IMR-90 (cell line): ENCODE measurements around the gene NXPH1. TPM values are rescaled to one million over a fixed set of nuclear protein-coding genes. Genes with fewer than 3 reads are reported as not detected.

Source experiments
- ATAC-seq: fragments of 200-7000 bp; cut with Tn5 transposase; 2 replicates; pipeline ENCODE4 v1.9.1; 2020; ENCODE audit warnings: low read depth, mild to moderate bottlenecking, moderate library complexity
- BruUV-seq: library from RNA; stranded (reverse); fragments of 400-500 nt; replicated peaks from 2 replicates; lab custom pipeline; 2021; lab: Mats Ljungman, UMichigan
- CTCF ChIA-PET: fragments of 300-600 bp; formaldehyde crosslinking; extraction: SDS; loops from one replicate; lab custom pipeline; 2021; ENCODE audit warnings: antibody characterized with exemption; lab: Yijun Ruan, JAX
- POLR2A ChIA-PET: fragments of 300-600 bp; sonication (Branson Sonifier 250); formaldehyde crosslinking; loops from one replicate; lab custom pipeline; 2022; ENCODE audit warnings: antibody characterized with exemption; ENCODE audit not compliant: unreplicated experiment; lab: Charles Lee
- DNase-seq: peaks from one replicate; pipeline ENCODE4 v3.0.0; 2013
- H2AFZ ChIP-seq: replicated peaks from 2 replicates; pipeline ENCODE3; 2013; ENCODE audit warnings: low read length, mild to moderate bottlenecking; ENCODE audit not compliant: poor library complexity
- H2AK5ac ChIP-seq: 2 replicates; pipeline ENCODE4 v1.6.1; 2013; ENCODE audit warnings: low read depth, low read length, inconsistent platforms
- H2AK9ac ChIP-seq: replicated peaks from 2 replicates; pipeline ENCODE3; 2013; ENCODE audit warnings: mild to moderate bottlenecking, low read depth, low read length, moderate library complexity; ENCODE audit not compliant: poor library complexity
- H2BK120ac ChIP-seq: 2 replicates; pipeline ENCODE4 v1.6.1; 2013; ENCODE audit warnings: low read depth, low read length, inconsistent platforms
- H2BK15ac ChIP-seq: 3 replicates; pipeline ENCODE4 v1.6.1; 2013; ENCODE audit warnings: low read depth, low read length, inconsistent platforms
- H2BK20ac ChIP-seq: 2 replicates; pipeline ENCODE4 v1.6.1; 2013; ENCODE audit warnings: low read depth, mild to moderate bottlenecking, inconsistent platforms, low read length, moderate library complexity
- H2BK5ac ChIP-seq: 2 replicates; pipeline ENCODE4 v1.6.1; 2013; ENCODE audit warnings: mild to moderate bottlenecking, low read depth, low read length, inconsistent platforms; ENCODE audit not compliant: poor library complexity, severe bottlenecking
- H3K14ac ChIP-seq: replicated peaks from 2 replicates; pipeline ENCODE4 v1.6.1; 2013; ENCODE audit warnings: low read depth, low read length, inconsistent platforms
- H3K18ac ChIP-seq: 2 replicates; pipeline ENCODE4 v1.6.1; 2013; ENCODE audit warnings: low read depth, low read length, control low read depth
- H3K23ac ChIP-seq: 2 replicates; pipeline ENCODE4 v1.6.1; 2013; ENCODE audit warnings: low read depth, low read length, inconsistent platforms
- H3K27ac ChIP-seq: 2 replicates; pipeline ENCODE4 v1.5.1; 2013; ENCODE audit warnings: mild to moderate bottlenecking, control low read depth, low read length; ENCODE audit not compliant: insufficient read depth
- H3K27me3 ChIP-seq: 2 replicates; pipeline ENCODE4 v1.6.1; 2013; ENCODE audit warnings: low read length; ENCODE audit not compliant: control insufficient read depth, insufficient read depth
- H3K36me3 ChIP-seq: 2 replicates; pipeline ENCODE4 v1.6.1; 2013; ENCODE audit warnings: low read length, mixed read lengths; ENCODE audit not compliant: control insufficient read depth, insufficient read depth
- H3K4ac ChIP-seq: 2 replicates; pipeline ENCODE4 v1.6.1; 2013; ENCODE audit warnings: low read depth, low read length, inconsistent platforms
- H3K4me1 ChIP-seq: 2 replicates; pipeline ENCODE4 v1.6.1; 2013; ENCODE audit warnings: low read length, mixed read lengths; ENCODE audit not compliant: control insufficient read depth, insufficient read depth
- H3K4me2 ChIP-seq: 2 replicates; pipeline ENCODE4 v1.6.1; 2013; ENCODE audit warnings: low read depth, mild to moderate bottlenecking, control low read depth, low read length, moderate library complexity
- H3K4me3 ChIP-seq: 2 replicates; pipeline ENCODE4 v1.5.1; 2013; ENCODE audit warnings: low read depth, mild to moderate bottlenecking, control low read depth, low read length, moderate library complexity; ENCODE audit not compliant: insufficient read depth
- H3K56ac ChIP-seq: 2 replicates; pipeline ENCODE4 v1.6.1; 2013; ENCODE audit warnings: low read length, inconsistent platforms; ENCODE audit not compliant: insufficient read depth; ENCODE audit errors: extremely low read depth
- H3K79me1 ChIP-seq, 2 experiments: 2 replicates each; pipeline ENCODE4 v1.6.1; 2013; ENCODE audit warnings: low read length in 2 of 2, inconsistent platforms in 1 of 2, low read depth in 1 of 2
- H3K9ac ChIP-seq: 2 replicates; pipeline ENCODE4 v1.6.1; 2013; ENCODE audit warnings: low read depth, low read length, control low read depth
- H3K9me1 ChIP-seq: 2 replicates; pipeline ENCODE4 v1.6.1; 2013; ENCODE audit warnings: low read length, inconsistent platforms; ENCODE audit not compliant: insufficient read depth
- H3K9me3 ChIP-seq: 2 replicates; pipeline ENCODE4 v1.6.1; 2013; ENCODE audit warnings: low read length; ENCODE audit not compliant: control insufficient read depth, insufficient read depth
- H4K20me1 ChIP-seq: 2 replicates; pipeline ENCODE4 v1.6.1; 2013; ENCODE audit warnings: low read length, inconsistent platforms; ENCODE audit not compliant: insufficient read depth
- H4K5ac ChIP-seq: 2 replicates; pipeline ENCODE4 v1.6.1; 2013; ENCODE audit warnings: mild to moderate bottlenecking, low read depth, low read length, control low read depth
- H4K8ac ChIP-seq, 2 experiments: 2 replicates each; pipeline ENCODE4 v1.6.1; 2013; ENCODE audit warnings: low read depth in 2 of 2, low read length in 2 of 2, control low read depth in 1 of 2, inconsistent platforms in 1 of 2
- H4K91ac ChIP-seq: 2 replicates; pipeline ENCODE4 v1.6.1; 2013; ENCODE audit warnings: low read depth, low read length, inconsistent platforms; ENCODE audit not compliant: insufficient read depth
- CEBPB ChIP-seq: IDR thresholded peaks from 2 replicates; pipeline ENCODE4 v1.6.1; 2012; ENCODE audit warnings: low read depth, low read length, improper control_type of control experiment
- CHD1 ChIP-seq: IDR thresholded peaks from 2 replicates; pipeline ENCODE4 v1.6.1; 2012; ENCODE audit warnings: low read depth, low read length, improper control_type of control experiment
- ELK1 ChIP-seq: fragments of 150-350 bp; IDR thresholded peaks from 2 replicates; pipeline ENCODE4 v1.6.1; 2016; ENCODE audit warnings: low read depth, mild to moderate bottlenecking, low read length, moderate library complexity, borderline replicate concordance
- MAFK ChIP-seq: IDR thresholded peaks from 2 replicates; pipeline ENCODE4 v1.6.1; 2012; ENCODE audit warnings: low read depth, low read length, improper control_type of control experiment
- MAZ ChIP-seq: IDR thresholded peaks from 2 replicates; pipeline ENCODE4 v1.6.1; 2012; ENCODE audit warnings: low read depth, mild to moderate bottlenecking, low read length, improper control_type of control experiment, moderate library complexity, borderline replicate concordance
- RCOR1 ChIP-seq: IDR thresholded peaks from 2 replicates; pipeline ENCODE4 v1.6.1; 2012; ENCODE audit warnings: mild to moderate bottlenecking, low read length, improper control_type of control experiment; ENCODE audit not compliant: insufficient replicate concordance
- WGBS, 2 experiments: methylation state at CpG; one replicate each; pipeline versions ENCODE4 v1.1.5 to v1.1.7; 2013; ENCODE audit warnings: missing lambda C conversion rate in 2 of 2; ENCODE audit not compliant: insufficient read length in 1 of 2; ENCODE audit errors: extremely low coverage in 2 of 2; 5-methylcytosine and 5-hydroxymethylcytosine counted together
- dilution Hi-C: fragments of 300-500 bp; cut with HindIII; formaldehyde crosslinking; loops from one replicate; pipeline ENCODE4 v1.14.3; 2018; ENCODE audit warnings: low sequenced_read_pairs; ENCODE audit not compliant: unreplicated experiment
- in situ Hi-C: fragments of 300-500 bp; cut with MboI; formaldehyde crosslinking; loops from 3 replicates; pipeline ENCODE4 v1.14.3; 2019; ENCODE audit warnings: low sequenced_read_pairs, inconsistent platforms, mixed read lengths
- intact Hi-C: fragments of 100-400 bp; cut with micrococcal nuclease; formaldehyde crosslinking; loops from 2 replicates; pipeline ENCODE4 v1.10.0; 2022
- polyA plus RNA-seq, 3 experiments: library from polyadenylated mRNA; depleted of rRNA; stranded (reverse); fragments of >200 nt; gene quantifications; 2 replicates each; pipeline ENCODE4 v1.2.3, GENCODE V29; 2012; ENCODE audit warnings: low replicate concordance in 1 of 3
- total RNA-seq: library from RNA; depleted of rRNA; stranded (reverse); fragments of >200 nt; gene quantifications from 2 replicates; pipeline ENCODE4 v1.2.3, GENCODE V29; 2012

The NXPH1 gene
- total and polyA plus RNA-seq, 2 of the 4 experiments (the other 2 are of a cell fraction), result not detected

GRCh38 chr7:8490391-8491045 lies 57.1 kb downstream of the NXPH1 start:
- no peak overlapping the region for H2BK5ac ChIP-seq
- no peak overlapping the region for H3K4me2 ChIP-seq
- no peak overlapping the region for H2BK15ac ChIP-seq
- H3K23ac ChIP-seq, result no peak overlapping the region
- in situ Hi-C loops (no loop called here), intact Hi-C loops (no loop called here), dilution Hi-C loops (no loop called here)
- H3K14ac ChIP-seq, result no peak overlapping the region
- DNase-seq, result no peak
- no peaks in the 10 kb centered on the region for H3K9me1 ChIP-seq
- H4K5ac ChIP-seq, result no peak overlapping the region
- H3K4ac ChIP-seq, result no peak overlapping the region
- H3K27ac ChIP-seq, result no peak overlapping the region
- no peaks in the 10 kb centered on the region for H3K4me1 ChIP-seq
- H3K56ac ChIP-seq, result no peak overlapping the region
- H2AK5ac ChIP-seq, result no peak overlapping the region
- H2BK120ac ChIP-seq, result no peak overlapping the region
- no peak for ATAC-seq
- BruUV-seq, result no TSS peak
- ChIA-PET POLR2A (no interaction called here), CTCF (no interaction called here)
- H3K79me1 ChIP-seq, result no peaks in the 10 kb centered on the region
- no peak overlapping the region for H4K91ac ChIP-seq
- no peaks in the 10 kb centered on the region for H3K36me3 ChIP-seq
- no peaks in the 10 kb centered on the region for H4K20me1 ChIP-seq
- no peak overlapping the region for H3K9ac ChIP-seq
- H3K9me3 ChIP-seq, result peaks cover 6% of the 10 kb centered on the region; the same call in 1 of the 2 replicates
- no peak for TF ChIP-seq ELK1
- no peak for TF ChIP-seq MAFK
- no peak for TF ChIP-seq RCOR1
- TF ChIP-seq CHD1, result no peak
- TF ChIP-seq MAZ, result no peak
- TF ChIP-seq CEBPB, result no peak
- no peak overlapping the region for H4K8ac ChIP-seq
- no peak overlapping the region for H3K18ac ChIP-seq
- no peak overlapping the region for H2AK9ac ChIP-seq
- no peaks in the 10 kb centered on the region for H3K27me3 ChIP-seq
- no peak overlapping the region for H3K4me3 ChIP-seq
- H2AFZ ChIP-seq, result no peak overlapping the region
- no CpG with 5 or more reads among the region's 4 CpGs for WGBS, 2 experiments
- no peak overlapping the region for H2BK20ac ChIP-seq
